Karpas-422 (cell line): ENCODE results near the gene RAD9A. TPM values are rescaled to one million over a fixed set of nuclear protein-coding genes. Genes with fewer than 3 reads are reported as not detected.
A peak's percentile ranks its signal among the peaks of the same experiment; 100 is the strongest.

ENCODE experiments used
- DNase-seq: peaks from one replicate; pipeline ENCODE4 v3.0.0-alpha.2; 2015
- H2AFZ ChIP-seq: fragments of 200-600 bp; sonication (generic); 2 replicates; pipeline ENCODE4 v1.6.1; 2014; ENCODE audit warnings: antibody characterized with exemption, low read length, mixed read lengths
- H3K27ac ChIP-seq: fragments of 200-600 bp; sonication (generic); 2 replicates; pipeline ENCODE4 v1.5.1; 2014; ENCODE audit warnings: mild to moderate bottlenecking, low read length, moderate library complexity
- H3K27me3 ChIP-seq: fragments of 200-600 bp; sonication (generic); 2 replicates; pipeline ENCODE4 v1.6.1; 2014; ENCODE audit warnings: low read length, mixed read lengths
- H3K36me3 ChIP-seq: fragments of 200-600 bp; sonication (generic); 2 replicates; pipeline ENCODE4 v1.6.1; 2014; ENCODE audit warnings: low read length, mixed read lengths; ENCODE audit not compliant: insufficient read depth
- H3K4me1 ChIP-seq: fragments of 200-600 bp; sonication (generic); 2 replicates; pipeline ENCODE4 v1.6.1; 2014; ENCODE audit warnings: mild to moderate bottlenecking, low read length, mixed read lengths
- H3K4me2 ChIP-seq: fragments of 200-600 bp; sonication (generic); 2 replicates; pipeline ENCODE4 v1.6.1; 2014; ENCODE audit warnings: low read length, low read depth, mild to moderate bottlenecking; ENCODE audit not compliant: poor library complexity, severe bottlenecking
- H3K4me3 ChIP-seq: fragments of 200-600 bp; sonication (generic); 2 replicates; pipeline ENCODE4 v1.5.1; 2014; ENCODE audit warnings: mild to moderate bottlenecking, antibody characterized with exemption, low read length, mixed read lengths
- H3K79me2 ChIP-seq: fragments of 200-600 bp; sonication (generic); 2 replicates; pipeline ENCODE4 v1.6.1; 2014; ENCODE audit warnings: mild to moderate bottlenecking, low read length, mixed read lengths
- H3K9ac ChIP-seq: fragments of 200-600 bp; sonication (generic); 2 replicates; pipeline ENCODE4 v1.6.0; 2014; ENCODE audit warnings: low read length
- H3K9me2 ChIP-seq: fragments of 200-600 bp; sonication (generic), shearing (Covaris generic); replicated peaks from 2 replicates; pipeline ENCODE4 v1.6.0; 2014; ENCODE audit warnings: mild to moderate bottlenecking, low read length, moderate library complexity; ENCODE audit not compliant: insufficient read depth
- H3K9me3 ChIP-seq: fragments of 300-700, 200-600 bp; sonication (generic); 2 replicates; pipeline ENCODE4 v1.6.1; 2014; ENCODE audit warnings: low read length, mixed read lengths
- H4K20me1 ChIP-seq: fragments of 200-600 bp; sonication (generic); 2 replicates; pipeline ENCODE4 v1.6.1; 2014; ENCODE audit warnings: mild to moderate bottlenecking, antibody characterized with exemption, low read length, low read depth; ENCODE audit not compliant: insufficient read depth
- total RNA-seq: library from RNA; depleted of rRNA; stranded (reverse); fragments of >200 nt; shearing (Covaris generic); gene quantifications from 2 replicates; pipeline ENCODE4 v1.2.3, GENCODE V29; 2014; ENCODE audit warnings: low replicate concordance

RAD9A gene
- total RNA-seq, 1 experiment from 2014 or later = 14.8 TPM

DNA sequence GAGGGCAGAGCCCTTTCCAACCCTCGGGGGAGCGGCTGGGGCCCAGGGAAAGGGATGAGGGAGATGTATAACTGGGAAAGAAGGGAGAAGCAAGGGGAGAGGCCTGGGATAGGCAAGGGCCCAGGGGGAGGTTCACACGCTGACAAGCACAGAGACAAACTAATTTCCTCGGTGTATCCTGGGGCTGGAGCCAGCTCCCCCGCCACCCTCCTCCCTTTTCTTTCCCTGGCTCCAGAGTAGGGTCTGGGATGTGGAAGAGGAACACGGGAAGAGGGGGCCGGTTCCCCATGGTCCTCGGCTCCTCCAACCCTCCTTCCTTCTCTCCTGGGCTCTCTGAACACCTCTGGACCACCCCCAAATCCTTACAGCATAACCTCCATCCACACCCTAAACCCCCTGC lies 25.2 kb upstream of the RAD9A start:
- Histone ChIP-seq H4K20me1 (peaks cover 9% of the 10 kb centered on the region), H3K4me2 (no peak overlapping the region), H3K9me2 (no peaks in the 10 kb centered on the region), H3K79me2 (peaks cover 34% of the 10 kb centered on the region), H3K9me3 (no peaks in the 10 kb centered on the region), H3K4me1 (peaks cover 94% of the 10 kb centered on the region), H3K27ac (peak overlapping the region; percentile 67), H3K9ac (peak overlapping the region; percentile 39), H3K27me3 (no peaks in the 10 kb centered on the region), H3K36me3 (0 out of 2 replicates have a peak, but pooled peaks cover 8% of the 10 kb centered on the region), H2AFZ (no peak overlapping the region), H3K4me3 (no peak overlapping the region)
- DNase-seq = no peak

DNA sequence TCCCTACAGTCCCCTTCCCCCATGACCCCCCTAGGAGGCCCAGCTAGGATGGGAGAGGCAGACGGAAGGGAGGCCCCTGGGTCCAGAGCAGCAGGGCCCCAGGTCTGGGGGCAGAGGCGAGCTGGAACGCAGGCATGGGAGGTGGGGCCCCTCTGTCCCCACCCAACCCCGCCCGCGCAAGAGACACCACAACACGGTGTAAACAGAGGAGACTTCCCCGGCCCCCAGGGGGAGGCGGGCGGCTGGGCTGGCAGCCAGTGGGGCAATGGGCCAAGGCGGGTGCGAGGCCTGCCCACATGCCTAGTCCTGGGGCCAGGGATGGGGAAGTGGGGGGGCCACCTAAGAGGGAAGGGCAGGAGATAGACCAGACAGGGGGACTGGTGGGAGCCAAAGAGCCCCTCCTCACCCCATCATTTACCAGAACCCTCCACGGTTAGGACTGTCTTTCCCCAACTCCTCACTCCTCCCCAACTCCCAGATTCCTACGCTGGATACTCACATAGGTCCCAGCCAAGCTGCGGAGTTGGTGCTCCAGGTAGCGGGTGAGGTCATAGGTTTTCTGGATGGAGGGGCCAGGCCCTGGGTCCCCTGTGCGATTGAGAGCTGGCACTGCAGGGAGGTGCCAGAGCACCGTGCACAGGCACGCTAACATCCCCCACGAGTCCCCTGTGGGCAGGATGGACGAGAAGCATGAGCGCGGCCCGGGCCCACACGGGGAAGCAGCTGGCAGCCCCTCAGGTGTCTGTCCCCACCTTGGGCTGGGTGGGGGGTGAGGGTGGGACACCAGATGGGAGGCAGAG lies 24.6 kb upstream of the RAD9A start:
- H3K9me2 ChIP-seq = no peaks in the 10 kb centered on the region
- H3K79me2 ChIP-seq = peaks cover 40% of the 10 kb centered on the region
- peaks cover 13% of the 10 kb centered on the region for H4K20me1 ChIP-seq
- peak overlapping the region; percentile 67 for H3K27ac ChIP-seq
- H3K4me3 ChIP-seq = no peak overlapping the region
- DNase-seq = no peak
- no peak overlapping the region for H2AFZ ChIP-seq
- H3K27me3 ChIP-seq = no peaks in the 10 kb centered on the region
- H3K9ac ChIP-seq = peak overlapping the region; percentile 39
- no peak overlapping the region for H3K4me2 ChIP-seq
- H3K36me3 ChIP-seq = 0 out of 2 replicates have a peak, but pooled peaks cover 8% of the 10 kb centered on the region
- H3K9me3 ChIP-seq = no peaks in the 10 kb centered on the region
- peaks cover 94% of the 10 kb centered on the region for H3K4me1 ChIP-seq

DNA sequence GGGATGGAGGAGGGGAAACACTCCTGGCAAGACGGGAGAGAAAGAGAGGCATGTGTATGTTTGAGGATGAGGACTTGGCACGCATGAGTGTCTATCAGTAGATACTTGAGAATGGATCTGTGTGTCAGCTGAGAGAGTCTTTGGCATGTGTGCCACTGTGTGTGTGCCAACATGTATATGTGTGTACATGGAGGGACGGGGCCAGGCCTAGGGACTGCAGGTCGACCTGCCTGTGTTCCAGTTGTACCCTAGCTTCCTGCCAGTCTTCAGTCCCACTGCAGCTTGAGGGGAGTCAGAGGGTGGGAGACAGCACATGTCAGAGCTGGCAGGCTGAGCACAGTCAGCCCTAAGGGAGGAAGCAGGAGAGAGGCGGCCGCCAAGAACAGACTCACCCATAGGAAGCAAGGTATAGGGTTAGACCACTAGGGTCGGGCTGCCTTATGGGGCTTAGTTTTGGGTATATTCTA lies 24.0 kb upstream of the RAD9A start:
- Histone ChIP-seq H3K27me3 (no peaks in the 10 kb centered on the region), H3K9me2 (no peaks in the 10 kb centered on the region), H3K4me2 (no peak overlapping the region), H3K4me3 (no peak overlapping the region), H3K27ac (peak overlapping the region; percentile 67), H3K79me2 (peaks cover 40% of the 10 kb centered on the region), H3K9me3 (no peaks in the 10 kb centered on the region), H3K9ac (0 out of 2 replicates have a peak overlapping the region, but pooled peaks have one; percentile 39), H2AFZ (no peak overlapping the region), H4K20me1 (peaks cover 14% of the 10 kb centered on the region), H3K4me1 (peaks cover 89% of the 10 kb centered on the region), H3K36me3 (0 out of 2 replicates have a peak, but pooled peaks cover 8% of the 10 kb centered on the region)
- DNase-seq = peak; percentile 43

DNA sequence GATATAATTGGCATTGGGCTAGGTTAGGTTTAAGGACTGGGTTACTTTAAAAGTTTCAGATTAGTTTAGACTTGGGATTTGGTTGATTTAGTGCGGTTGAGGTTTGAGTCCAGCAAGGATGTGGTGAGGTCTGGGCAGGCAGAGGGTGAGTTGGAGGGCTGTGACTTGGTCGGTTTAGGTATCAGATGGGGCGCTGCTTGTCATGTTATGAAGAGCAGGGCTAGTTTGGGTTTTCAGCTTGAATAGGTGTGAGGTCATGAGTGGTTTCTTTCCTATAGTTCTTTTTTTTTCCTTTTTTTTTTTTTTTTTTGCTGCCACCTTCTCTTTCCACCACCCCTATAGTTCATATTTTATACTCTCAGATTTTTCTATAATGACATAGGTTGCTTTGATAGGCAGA lies 23.2 kb upstream of the RAD9A start:
- Histone ChIP-seq H3K36me3 (0 out of 2 replicates have a peak, but pooled peaks cover 8% of the 10 kb centered on the region), H3K4me1 (peaks cover 90% of the 10 kb centered on the region), H3K27me3 (no peaks in the 10 kb centered on the region), H4K20me1 (peaks cover 14% of the 10 kb centered on the region), H2AFZ (no peak overlapping the region), H3K9me2 (no peaks in the 10 kb centered on the region), H3K4me2 (no peak overlapping the region), H3K4me3 (no peak overlapping the region), H3K79me2 (peaks cover 44% of the 10 kb centered on the region), H3K9ac (no peak overlapping the region), H3K9me3 (no peaks in the 10 kb centered on the region), H3K27ac (peak overlapping the region; percentile 52)
- DNase-seq = peak; percentile 49

DNA sequence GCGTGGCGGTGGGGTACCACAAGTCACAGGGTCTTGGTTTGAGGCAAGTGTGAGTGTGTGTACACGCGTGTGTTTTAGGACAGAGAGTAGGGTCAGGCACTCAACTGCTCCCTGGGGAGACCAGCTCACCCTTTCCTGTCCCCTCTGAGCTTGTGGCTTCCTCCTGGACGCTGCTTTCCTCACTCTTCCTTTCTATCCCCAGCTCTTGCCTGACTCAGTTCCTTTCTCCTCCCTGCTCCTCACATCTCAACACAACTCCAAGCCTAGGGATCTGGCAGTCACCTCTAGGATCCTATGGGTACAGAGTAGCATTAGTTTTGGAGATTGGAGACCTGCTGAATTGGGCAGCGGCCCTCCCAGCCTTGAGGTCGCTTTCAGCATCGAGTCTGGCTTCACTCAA lies 22.5 kb upstream of the RAD9A start:
- no peak for DNase-seq
- Histone ChIP-seq H3K4me3 (no peak overlapping the region), H3K27me3 (no peaks in the 10 kb centered on the region), H2AFZ (no peak overlapping the region), H3K4me1 (peaks cover 93% of the 10 kb centered on the region), H3K9me3 (no peaks in the 10 kb centered on the region), H4K20me1 (peaks cover 14% of the 10 kb centered on the region), H3K27ac (peak overlapping the region; percentile 21; the same call in 1 of the 2 replicates), H3K36me3 (0 out of 2 replicates have a peak, but pooled peaks cover 8% of the 10 kb centered on the region), H3K9ac (no peak overlapping the region), H3K79me2 (peaks cover 44% of the 10 kb centered on the region), H3K4me2 (no peak overlapping the region), H3K9me2 (no peaks in the 10 kb centered on the region)

DNA sequence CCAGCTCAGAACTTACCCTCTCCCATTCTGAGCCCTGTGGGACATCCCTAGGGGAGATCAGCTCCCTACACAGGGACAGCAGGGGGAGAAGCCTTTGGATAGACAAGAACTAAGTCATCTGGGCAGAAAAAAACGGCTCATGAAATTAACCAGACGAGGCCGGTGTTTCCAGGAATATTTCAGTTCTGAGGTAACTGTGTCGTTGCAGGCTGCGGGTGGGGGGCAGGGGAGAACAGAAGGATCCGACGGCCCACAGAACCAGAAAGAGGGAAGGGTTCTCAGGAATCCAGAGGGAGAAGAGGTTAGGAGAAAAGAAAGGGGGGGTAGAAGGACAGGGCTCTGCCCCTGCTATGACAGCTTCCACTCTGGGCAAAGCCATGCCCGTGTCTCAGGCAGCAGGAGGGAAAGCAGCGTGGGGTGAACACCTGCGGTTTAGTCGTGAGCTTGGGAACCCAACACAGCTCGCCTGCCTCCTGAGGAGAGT lies 21.9 kb upstream of the RAD9A start:
- Histone ChIP-seq H3K36me3 (0 out of 2 replicates have a peak, but pooled peaks cover 2% of the 10 kb centered on the region), H3K4me2 (peak overlapping the region; percentile 84), H3K4me1 (peaks cover 93% of the 10 kb centered on the region), H3K79me2 (peaks cover 44% of the 10 kb centered on the region), H3K9me3 (no peaks in the 10 kb centered on the region), H3K27me3 (no peaks in the 10 kb centered on the region), H3K27ac (peak overlapping the region; percentile 21; the same call in 1 of the 2 replicates), H4K20me1 (peaks cover 14% of the 10 kb centered on the region), H3K4me3 (no peak overlapping the region), H3K9ac (no peak overlapping the region), H2AFZ (no peak overlapping the region), H3K9me2 (no peaks in the 10 kb centered on the region)
- DNase-seq = no peak

DNA sequence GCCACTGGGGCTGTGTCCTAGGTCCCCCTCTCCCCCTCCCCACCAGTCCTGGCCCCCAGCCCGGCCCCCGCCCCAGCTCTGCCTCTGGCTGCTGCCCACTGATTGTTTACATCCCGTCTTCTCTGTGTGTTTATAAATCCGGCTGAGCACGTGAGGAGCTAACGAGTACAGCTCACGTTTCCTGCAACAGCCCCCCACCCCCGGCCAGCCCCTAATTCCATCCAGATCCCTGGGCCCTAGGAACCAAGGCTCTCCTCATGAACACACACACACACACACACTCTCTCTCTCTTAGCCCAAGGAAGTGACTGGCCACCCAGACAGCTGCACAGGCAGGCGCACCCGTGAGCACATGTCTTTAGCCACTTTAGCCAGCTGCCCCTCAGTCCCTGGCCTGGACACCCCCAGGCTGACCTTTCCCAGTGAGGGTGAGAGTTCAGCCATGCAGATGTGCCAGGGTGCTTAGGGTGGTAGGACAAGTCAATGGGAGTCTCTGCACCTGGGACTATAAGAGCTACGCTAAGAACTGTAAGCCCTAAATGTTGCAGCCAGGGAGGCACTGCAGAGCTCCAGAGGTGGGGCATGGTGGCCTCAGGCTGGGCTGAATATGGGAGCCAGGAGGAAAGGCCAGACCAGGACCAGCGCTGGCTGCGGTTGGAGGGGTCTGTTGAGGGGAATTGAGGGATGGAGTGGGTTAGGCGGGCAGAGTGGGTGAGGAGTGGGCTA lies 21.3 kb upstream of the RAD9A start:
- Histone ChIP-seq H2AFZ (no peak overlapping the region), H3K9ac (peak overlapping the region; percentile 74), H3K79me2 (peaks cover 44% of the 10 kb centered on the region), H3K9me3 (no peaks in the 10 kb centered on the region), H3K27ac (peak overlapping the region; percentile 74), H3K27me3 (no peaks in the 10 kb centered on the region), H3K4me2 (peak overlapping the region; percentile 84), H3K4me1 (peaks cover 87% of the 10 kb centered on the region), H3K9me2 (no peaks in the 10 kb centered on the region), H4K20me1 (peaks cover 14% of the 10 kb centered on the region), H3K4me3 (peak overlapping the region; percentile 70; the same call in 1 of the 2 replicates), H3K36me3 (no peaks in the 10 kb centered on the region)
- DNase-seq = no peak
